Fibroblast of the aortic adventitia (primary cell): Measurements from ENCODE around the gene ARHGAP26. TPM values are rescaled to one million over a fixed set of nuclear protein-coding genes. Genes with fewer than 3 reads are reported as not detected.

ENCODE experiments used
- DNase-seq: peaks from one replicate; pipeline ENCODE4 v3.0.0-alpha.2; 2010; ENCODE audit warnings: low read depth
- H3K4me3 ChIP-seq: 2 replicates; pipeline ENCODE4 v1.5.1; 2011; ENCODE audit warnings: low read depth, mild to moderate bottlenecking, control low read depth, low read length, moderate library complexity
- CTCF ChIP-seq: IDR thresholded peaks from 2 replicates; pipeline ENCODE4 v1.5.1; 2011; ENCODE audit warnings: mild to moderate bottlenecking, low read length, control low read depth, inconsistent platforms; ENCODE audit not compliant: insufficient read depth
- total RNA-seq: library from RNA; depleted of rRNA; stranded (reverse); fragments of >200 nt; gene quantifications from 2 replicates; pipeline ENCODE4 v1.2.3, GENCODE V29; 2012; ENCODE audit warnings: low replicate concordance

Gene ARHGAP26
- total RNA-seq, 1 donor: 9.0 TPM

- H3K4me3 ChIP-seq: no peak overlapping the region
- TF ChIP-seq CTCF: no peak
- DNase-seq: no peak
Measured at GRCh38 chr5:143147383-143147782, 377.2 kb downstream of the ARHGAP26 start.

- no peak overlapping the region for H3K4me3 ChIP-seq
- peak; percentile 73 for DNase-seq
- TF ChIP-seq CTCF: no peak
Measured at GRCh38 chr5:143147902-143148301, 377.7 kb downstream of the ARHGAP26 start.

- TF ChIP-seq CTCF: no peak
- no peak overlapping the region for H3K4me3 ChIP-seq
- peak; percentile 62 for DNase-seq
Measured at GRCh38 chr5:143148771-143149170, 378.6 kb downstream of the ARHGAP26 start.

- TF ChIP-seq CTCF: no peak
- no peak overlapping the region for H3K4me3 ChIP-seq
- DNase-seq: no peak
Measured at GRCh38 chr5:143149759-143150158, 379.6 kb downstream of the ARHGAP26 start.

GRCh38 chr5:143151056-143151700 lies 381.0 kb downstream of the ARHGAP26 start:
- DNase-seq: no peak
- no peak for TF ChIP-seq CTCF

GRCh38 chr5:143152445-143152844 lies 382.3 kb downstream of the ARHGAP26 start:
- H3K4me3 ChIP-seq: no peak overlapping the region
- DNase-seq: no peak

More at GRCh38 chr5:143151056-143151700, 381.0 kb downstream of the ARHGAP26 start:
- no peak overlapping the region for H3K4me3 ChIP-seq

More at GRCh38 chr5:143152445-143152844, 382.3 kb downstream of the ARHGAP26 start:
- TF ChIP-seq CTCF: no peak
